BE2C (cell line): ENCODE measurements around the gene PAAF1.

Experiments used
- DNase-seq: peaks from one replicate; pipeline ENCODE4 v3.0.0-alpha.2; 2020
- H3K27me3 ChIP-seq: fragments of 250-450 bp; sonication (Bioruptor Pico); 2 replicates; pipeline ENCODE4 v1.5.1; 2020; ENCODE audit warnings: mild to moderate bottlenecking
- H3K36me3 ChIP-seq: fragments of 250-450 bp; sonication (Bioruptor Pico); 2 replicates; pipeline ENCODE4 v1.5.1; 2020; ENCODE audit warnings: mild to moderate bottlenecking
- H3K4me1 ChIP-seq: fragments of 250-450 bp; sonication (Bioruptor Pico); 2 replicates; pipeline ENCODE4 v1.5.1; 2020
- H3K4me3 ChIP-seq: 2 replicates; pipeline ENCODE4 v1.5.1; 2011; ENCODE audit warnings: low read depth, low read length
- H3K9me3 ChIP-seq: fragments of 250-450 bp; sonication (Bioruptor Pico); 2 replicates; pipeline ENCODE4 v1.5.1; 2020
- TF ChIP-seq, protein P1 (sequence below): IDR thresholded peaks from 2 replicates; pipeline ENCODE4 v1.5.1; 2012; ENCODE audit warnings: mild to moderate bottlenecking, low read depth, low read length

PAAF1 gene

DNA sequence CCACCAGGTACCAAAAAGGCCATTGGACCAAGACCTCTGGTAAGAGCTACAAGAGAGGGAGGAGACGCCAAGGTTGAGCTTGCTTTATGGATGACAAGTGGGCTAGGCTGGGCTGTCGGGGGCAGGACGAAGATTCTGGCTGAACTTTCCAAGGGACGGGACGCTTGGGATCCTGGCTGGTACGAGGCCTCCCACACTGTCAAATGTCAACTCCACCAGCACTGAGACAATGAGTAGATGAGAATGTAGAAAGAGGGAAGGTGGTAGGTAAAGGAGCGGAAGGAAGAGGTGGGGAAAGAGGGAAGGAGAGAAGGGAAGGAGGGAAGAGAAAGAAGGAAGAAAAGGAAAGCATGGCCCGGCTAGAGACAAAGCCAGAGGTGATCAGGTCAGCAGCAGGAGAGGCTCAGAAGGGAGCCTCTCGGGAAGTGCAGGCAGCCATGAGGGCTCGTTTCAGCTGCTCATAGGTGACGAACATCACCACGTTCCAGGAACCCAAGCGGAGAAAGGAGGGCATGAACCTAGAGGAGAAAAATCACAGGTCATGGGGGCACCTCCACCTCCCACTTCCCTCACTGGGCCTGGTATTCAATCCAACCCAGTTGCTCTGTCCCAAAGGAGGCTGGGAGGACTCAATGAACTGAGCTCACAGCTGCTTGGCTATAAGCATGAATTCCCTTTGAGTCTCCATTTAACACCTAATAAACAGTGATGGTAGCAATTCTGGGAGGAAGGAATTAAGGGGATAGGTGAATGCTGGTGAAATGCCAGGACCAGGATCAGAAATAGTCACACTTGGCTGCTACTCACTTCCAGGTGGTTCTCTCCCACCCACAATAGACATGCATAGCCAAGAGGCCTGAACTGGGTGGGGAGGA lies 98.0 kb downstream of the PAAF1 start:
- Histone ChIP-seq H3K9me3 (no peaks in the 10 kb centered on the region), H3K4me1 (no peaks in the 10 kb centered on the region), H3K36me3 (peaks cover 48% of the 10 kb centered on the region), H3K4me3 (no peak overlapping the region), H3K27me3 (no peaks in the 10 kb centered on the region)
- TF ChIP-seq, protein P1, sequence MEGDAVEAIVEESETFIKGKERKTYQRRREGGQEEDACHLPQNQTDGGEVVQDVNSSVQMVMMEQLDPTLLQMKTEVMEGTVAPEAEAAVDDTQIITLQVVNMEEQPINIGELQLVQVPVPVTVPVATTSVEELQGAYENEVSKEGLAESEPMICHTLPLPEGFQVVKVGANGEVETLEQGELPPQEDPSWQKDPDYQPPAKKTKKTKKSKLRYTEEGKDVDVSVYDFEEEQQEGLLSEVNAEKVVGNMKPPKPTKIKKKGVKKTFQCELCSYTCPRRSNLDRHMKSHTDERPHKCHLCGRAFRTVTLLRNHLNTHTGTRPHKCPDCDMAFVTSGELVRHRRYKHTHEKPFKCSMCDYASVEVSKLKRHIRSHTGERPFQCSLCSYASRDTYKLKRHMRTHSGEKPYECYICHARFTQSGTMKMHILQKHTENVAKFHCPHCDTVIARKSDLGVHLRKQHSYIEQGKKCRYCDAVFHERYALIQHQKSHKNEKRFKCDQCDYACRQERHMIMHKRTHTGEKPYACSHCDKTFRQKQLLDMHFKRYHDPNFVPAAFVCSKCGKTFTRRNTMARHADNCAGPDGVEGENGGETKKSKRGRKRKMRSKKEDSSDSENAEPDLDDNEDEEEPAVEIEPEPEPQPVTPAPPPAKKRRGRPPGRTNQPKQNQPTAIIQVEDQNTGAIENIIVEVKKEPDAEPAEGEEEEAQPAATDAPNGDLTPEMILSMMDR = no peak
- DNase-seq = no peak

- peaks cover 53% of the 10 kb centered on the region for H3K36me3 ChIP-seq
- H3K27me3 ChIP-seq = no peaks in the 10 kb centered on the region
- no peaks in the 10 kb centered on the region for H3K4me1 ChIP-seq
- H3K4me3 ChIP-seq = no peak overlapping the region
- H3K9me3 ChIP-seq = no peaks in the 10 kb centered on the region
- TF ChIP-seq, protein P1 = no peak
- DNase-seq = no peak
These were observed 98.6 kb downstream of the PAAF1 start for GRCh38 chr11:73975479-73975757.

GRCh38 chr11:73976451-73977151 lies 99.8 kb downstream of the PAAF1 start:
- DNase-seq = no peak
- no peak overlapping the region for H3K4me3 ChIP-seq
- peaks cover 65% of the 10 kb centered on the region for H3K36me3 ChIP-seq
- TF ChIP-seq, protein P1 = no peak
- no peaks in the 10 kb centered on the region for H3K27me3 ChIP-seq
- no peaks in the 10 kb centered on the region; the same call in 1 of the 2 replicates for H3K4me1 ChIP-seq
- H3K9me3 ChIP-seq = no peaks in the 10 kb centered on the region

- Histone ChIP-seq H3K4me3 (no peak overlapping the region), H3K27me3 (no peaks in the 10 kb centered on the region), H3K4me1 (no peaks in the 10 kb centered on the region; the same call in 1 of the 2 replicates), H3K9me3 (no peaks in the 10 kb centered on the region), H3K36me3 (peaks cover 65% of the 10 kb centered on the region)
- TF ChIP-seq, protein P1 = no peak
- DNase-seq = no peak
These were observed 101.2 kb downstream of the PAAF1 start for GRCh38 chr11:73977856-73978519.

- TF ChIP-seq, protein P1 = no peak
- Histone ChIP-seq H3K27me3 (no peaks in the 10 kb centered on the region), H3K9me3 (no peaks in the 10 kb centered on the region), H3K36me3 (peaks cover 65% of the 10 kb centered on the region), H3K4me3 (no peak overlapping the region), H3K4me1 (no peaks in the 10 kb centered on the region; the same call in 1 of the 2 replicates)
- no peak for DNase-seq
These were observed 101.8 kb downstream of the PAAF1 start for GRCh38 chr11:73978576-73979086.
